NCI-H345 treated with DMSO at 0.1 percent for 48 hours (cell line): Measurements from ENCODE around the gene USP35.
"Not testable (repeated sequence)": the region's sequence is repeated elsewhere in the genome, so short reads cannot be mapped to it uniquely, and the experiment has no call there.

ENCODE experiments used
- DNase-seq: peaks from one replicate; lab custom pipeline; 2025; ENCODE audit not compliant: unreplicated experiment; lab: John Stamatoyannopoulos, UW

USP35 gene

DNA sequence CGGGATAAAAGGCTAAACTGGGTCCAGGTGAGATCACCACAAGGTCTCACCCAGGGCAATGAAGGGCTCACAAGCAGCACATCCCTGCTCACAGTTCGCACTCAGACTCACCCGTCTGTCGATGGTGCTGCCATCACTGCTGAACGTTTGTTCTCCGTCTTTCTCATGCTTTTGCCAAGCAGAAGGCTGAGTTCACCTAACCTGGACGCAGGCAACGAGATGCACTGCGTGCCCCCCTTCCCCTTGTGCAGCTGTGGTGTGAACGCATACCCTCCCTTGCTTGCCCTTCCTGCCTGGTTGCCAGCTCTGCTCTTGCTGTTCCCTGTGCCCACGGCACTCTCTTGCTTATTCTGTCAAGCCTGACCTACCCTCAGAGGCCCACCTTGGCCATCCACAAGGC, 18.3 kb upstream of the USP35 start:
- no peak for DNase-seq

DNA sequence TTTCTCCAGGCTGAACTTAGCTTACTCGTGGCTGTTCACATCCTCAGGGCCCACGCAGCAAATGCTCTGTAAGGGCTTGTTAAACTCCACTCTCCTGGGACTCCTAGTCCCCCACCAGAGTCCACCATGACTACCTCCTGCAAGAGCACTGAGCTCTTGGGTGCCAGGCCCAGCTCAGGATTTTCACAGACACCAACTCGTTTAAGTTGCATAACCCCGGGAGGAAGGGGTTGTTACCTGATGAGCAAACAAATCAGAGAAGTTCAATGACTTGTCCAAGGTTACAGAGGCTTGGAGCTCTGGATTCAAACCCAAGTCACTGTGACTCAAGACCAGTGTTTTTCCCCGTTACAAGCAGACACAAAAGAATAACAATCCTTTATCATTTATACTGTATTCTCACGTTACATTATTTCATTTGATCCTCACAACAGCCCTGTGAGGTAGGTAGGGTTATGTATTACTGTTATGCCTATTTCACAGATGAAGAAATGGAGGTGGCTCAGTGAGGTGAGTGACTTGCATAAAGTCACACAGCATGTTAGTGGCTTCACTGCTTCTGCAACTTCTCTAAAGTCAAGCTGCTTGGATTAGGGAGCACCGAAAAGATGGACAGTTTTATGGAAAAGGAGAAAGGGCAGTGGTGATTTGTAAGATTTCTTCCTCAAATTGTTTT, 17.7 kb upstream of the USP35 start:
- DNase-seq, result no peak

DNA sequence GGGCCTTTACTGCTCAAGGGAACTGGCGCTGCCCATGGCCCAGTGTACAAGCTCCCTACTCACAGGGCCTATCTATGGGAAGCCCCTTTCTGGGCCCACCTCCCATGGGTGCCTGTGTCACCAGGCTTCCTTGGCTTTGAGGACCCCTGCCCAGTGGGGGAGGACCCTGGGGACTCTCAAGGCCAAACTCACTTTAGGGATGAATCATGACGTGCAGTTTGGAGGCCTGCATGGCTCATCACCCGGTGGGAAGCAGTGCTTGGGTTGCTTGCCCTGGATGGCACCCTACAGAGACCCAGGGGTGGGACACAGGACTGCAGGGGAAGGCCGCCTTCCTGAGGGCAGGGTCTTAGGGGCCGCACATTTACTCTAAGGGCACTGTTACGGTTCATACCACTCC, 16.8 kb upstream of the USP35 start:
- DNase-seq, result no peak

DNA sequence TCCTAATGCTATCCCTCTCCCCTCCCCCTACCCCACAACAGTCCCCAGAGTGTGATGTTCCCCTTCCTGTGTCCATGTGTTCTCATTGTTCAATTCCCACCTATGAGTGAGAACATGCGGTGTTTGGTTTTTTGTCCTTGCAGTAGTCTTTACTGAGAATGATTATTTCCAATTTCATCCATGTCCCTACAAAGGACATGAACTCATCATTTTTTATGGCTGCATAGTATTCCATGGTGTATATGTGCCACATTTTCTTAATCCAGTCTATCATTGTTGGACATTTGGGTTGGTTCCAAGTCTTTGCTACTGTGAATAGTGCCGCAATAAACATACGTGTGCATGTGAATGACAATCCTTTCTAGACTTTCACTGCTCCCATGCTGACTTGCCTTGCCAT, 12.9 kb upstream of the USP35 start:
- DNase-seq, result not testable (repeated sequence)

DNA sequence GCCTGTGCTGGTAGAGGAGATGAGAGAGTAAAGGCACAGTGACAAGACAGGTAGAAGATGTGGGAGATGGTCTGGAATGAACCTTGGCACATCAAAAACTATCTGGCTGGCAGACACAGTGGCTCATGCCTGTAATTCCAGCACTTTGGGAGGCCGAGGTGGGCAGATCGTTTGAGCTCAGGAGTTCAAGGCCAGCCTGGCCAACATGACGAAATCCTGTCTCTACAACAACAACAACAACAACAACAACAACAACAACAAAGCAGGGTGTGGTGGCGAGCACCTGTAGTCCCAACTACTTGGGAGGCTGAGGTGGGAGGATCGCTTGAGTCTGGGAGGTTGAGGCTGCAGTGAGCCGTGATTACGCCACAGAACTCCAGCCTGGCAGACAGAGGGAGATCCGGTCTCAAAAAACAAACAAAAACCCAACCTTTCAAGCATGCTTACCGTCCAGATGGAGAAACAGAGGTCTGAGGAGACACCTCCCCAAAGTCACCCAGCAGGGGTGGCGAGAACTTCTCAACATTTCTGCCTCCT, 12.0 kb upstream of the USP35 start:
- DNase-seq, result no peak

DNA sequence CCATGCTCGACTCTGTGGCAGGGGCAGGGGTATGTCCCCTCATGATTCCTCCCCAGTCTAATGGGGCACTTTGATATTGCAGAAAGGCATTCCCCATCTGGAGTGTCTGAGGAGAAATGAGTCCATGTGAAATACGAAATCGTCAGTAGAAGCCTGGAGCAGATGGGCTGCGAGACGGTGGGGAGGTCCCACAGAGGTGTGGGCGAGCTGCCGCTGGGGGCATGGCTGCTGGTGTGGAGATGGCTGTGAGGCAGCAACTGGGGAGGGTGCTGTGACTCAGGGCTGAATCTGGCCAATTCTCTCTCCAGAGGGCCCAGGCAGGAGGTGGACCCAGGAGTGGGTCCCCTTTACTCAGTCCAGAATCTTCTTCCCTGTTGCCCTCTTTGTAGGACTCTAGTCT, 11.5 kb upstream of the USP35 start:
- no peak for DNase-seq

DNA sequence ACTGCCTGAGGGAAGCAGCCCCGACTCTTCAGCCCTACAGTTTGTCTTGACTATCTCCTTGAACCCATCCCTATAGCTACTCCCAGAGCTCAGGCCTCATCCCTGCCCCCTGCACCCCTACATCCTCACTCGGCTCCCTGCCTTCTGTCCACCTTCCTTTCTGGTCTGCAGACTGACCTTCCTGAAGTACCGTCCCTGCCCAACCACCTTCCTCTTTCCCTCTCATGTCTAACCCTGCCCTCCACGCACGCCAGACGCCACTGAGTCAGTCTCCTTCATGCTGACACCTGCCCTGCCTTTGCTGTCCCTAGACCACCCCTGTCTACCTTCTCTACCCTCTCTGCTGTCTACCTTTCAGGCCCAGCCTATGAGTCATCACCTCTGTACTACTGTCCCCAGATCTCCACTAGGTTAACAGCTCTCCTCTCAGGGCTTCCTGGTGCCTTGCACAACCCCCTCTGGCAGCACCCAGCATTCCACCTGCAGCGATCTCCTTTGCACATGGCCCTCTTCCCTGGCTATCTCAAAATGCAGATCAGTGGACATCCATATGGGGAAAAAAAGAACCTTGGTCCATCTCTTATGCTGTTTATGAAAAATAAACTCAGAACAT, 9.2 kb upstream of the USP35 start:
- no peak for DNase-seq

DNA sequence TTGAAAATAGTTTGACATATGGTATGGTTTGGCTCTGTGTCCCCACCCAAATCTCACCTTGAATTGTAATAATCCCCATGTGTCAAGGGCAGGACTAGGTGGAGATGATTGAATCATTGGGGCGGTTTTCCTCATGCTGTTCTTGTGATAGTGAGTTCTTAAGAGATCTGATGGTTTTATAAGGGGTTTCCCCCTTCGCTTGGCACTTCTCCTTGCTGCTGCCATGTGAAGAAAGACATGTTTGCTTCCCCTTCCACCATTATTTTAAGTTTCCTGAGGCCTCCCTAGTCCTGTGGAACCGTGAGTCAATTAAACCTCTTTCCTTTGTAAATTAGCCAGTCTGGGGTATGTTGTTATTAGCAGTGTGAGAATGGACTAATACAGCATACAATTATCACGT, 8.0 kb upstream of the USP35 start:
- DNase-seq, result no peak

DNA sequence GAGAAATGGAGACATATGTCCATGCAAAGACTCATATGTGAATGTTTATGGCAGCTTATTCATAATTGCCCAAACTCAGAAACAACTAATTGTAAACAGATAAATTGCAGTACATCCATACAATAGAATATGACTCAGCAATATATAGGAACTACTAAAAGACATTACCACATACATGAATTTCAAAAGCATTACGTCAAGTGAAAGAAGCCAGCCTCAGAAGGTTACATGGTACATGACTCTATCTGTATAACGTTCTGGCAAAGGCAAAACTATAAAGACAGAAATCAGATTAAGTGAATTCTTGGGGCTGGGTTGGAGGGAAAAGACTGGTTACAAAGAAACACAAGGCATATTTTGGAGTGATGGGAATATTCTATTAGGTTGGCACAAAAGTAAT, 7.5 kb upstream of the USP35 start:
- DNase-seq, result no peak

DNA sequence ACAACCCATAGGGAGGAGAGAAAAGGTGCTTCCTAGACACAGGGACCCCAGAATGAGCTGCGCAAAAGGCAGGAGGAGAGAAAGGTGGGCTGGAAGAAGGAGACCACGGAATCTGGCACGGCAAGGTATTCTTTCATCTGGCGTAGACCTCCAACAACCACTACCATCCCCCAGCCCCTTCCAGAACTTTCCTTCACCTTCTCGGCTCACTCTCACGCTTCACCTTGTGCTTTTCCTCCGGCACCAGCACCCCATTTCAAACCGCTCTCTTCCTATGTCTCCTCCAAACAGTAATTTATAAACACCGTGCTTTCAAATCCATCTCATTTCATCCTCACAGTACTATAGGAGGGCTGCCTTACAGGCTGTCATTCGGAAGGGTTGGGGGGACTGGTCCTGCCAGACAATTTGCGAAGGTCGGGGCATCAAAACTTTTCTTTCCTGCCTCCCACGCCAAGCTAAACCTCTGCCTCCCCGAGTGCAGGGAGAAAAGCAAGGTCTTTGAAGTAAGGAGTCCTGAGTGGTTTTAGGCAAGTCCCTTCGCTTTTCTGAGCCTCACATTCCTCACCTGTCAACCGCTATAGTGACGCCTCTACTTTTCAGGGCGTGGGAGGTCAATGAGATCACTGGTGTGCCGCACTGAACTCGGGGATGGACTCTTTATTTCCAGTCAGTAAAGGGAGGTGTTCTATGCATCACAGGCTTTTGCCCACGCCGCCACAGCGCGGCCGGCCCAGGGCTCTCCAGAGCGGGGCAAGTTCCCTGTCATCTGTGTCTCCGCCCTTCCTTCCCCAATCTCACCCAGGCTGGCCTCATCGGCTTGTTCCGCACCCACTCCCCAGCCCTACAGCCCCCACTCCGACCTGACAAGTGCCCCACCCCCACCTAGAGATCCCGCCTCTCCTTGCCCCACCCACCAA, 1.1 kb upstream of the USP35 start:
- peak; percentile 44 for DNase-seq

DNA sequence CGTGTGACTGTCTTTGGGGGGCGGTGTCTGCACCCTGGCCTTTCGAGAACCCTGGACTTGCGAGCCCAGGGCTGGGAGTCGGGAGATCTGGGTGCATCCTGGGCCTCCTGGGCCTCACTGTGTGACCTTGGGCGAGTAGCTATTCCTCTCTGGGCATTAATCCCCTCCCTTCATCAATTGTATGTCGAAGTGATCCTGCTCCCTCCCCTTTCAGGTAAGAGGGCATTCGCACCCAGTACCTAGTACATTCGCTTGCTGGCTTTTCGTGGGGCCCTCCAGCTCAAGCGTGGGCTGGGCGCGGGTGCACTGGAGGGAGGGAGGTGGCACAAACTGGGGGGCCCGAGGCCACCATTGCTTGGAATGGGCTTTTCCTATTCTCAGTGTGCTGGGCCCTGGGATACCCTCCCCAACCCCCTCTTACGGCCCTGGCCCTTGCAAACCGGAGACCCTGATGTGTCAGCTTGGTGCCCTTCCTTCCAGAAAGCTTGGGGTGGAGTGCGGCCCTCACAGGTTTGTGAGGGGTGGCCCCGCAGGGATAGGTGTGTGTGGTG, 530 bp downstream of the USP35 start:
- no peak for DNase-seq

DNA sequence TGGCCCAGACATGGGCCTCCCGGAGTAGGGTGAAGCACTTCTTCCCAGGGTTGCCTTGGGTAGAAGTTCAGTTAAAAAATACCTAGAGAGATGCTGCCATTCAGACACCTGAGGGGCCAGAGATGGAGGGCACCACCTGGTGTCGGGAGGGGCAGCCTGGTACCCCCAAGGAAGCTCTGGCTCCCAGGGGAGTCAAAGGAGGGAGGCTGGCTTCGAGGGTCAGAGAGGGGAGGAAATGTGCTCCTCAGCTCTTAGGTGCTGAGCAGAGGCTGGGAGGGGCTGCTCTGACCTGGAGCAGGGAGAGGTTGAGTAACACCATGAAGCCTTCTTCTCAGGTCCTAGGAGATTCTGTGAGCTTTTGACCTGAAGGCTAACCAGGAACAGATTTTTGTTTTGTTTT, 1.1 kb downstream of the USP35 start:
- no peak for DNase-seq

DNA sequence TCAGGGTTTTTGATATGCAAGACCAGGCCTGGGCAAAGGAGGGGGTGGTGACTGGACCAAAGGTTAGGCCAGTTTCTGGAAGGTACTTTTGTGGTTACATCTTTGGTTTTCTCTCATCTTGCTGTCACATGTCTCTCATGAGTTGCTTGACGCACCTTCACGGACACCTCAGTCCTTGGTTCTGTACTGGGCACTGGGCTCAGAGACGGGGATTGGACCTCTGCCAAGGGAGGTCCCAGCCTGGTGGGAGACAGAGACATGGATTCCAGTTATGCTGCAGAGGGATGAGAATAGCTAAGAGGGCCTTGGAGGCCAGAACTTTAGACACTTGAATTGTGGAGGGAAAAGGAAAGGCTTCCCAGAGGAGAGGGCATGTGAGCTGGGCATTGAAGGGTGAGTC, 1.7 kb downstream of the USP35 start:
- DNase-seq, result no peak

DNA sequence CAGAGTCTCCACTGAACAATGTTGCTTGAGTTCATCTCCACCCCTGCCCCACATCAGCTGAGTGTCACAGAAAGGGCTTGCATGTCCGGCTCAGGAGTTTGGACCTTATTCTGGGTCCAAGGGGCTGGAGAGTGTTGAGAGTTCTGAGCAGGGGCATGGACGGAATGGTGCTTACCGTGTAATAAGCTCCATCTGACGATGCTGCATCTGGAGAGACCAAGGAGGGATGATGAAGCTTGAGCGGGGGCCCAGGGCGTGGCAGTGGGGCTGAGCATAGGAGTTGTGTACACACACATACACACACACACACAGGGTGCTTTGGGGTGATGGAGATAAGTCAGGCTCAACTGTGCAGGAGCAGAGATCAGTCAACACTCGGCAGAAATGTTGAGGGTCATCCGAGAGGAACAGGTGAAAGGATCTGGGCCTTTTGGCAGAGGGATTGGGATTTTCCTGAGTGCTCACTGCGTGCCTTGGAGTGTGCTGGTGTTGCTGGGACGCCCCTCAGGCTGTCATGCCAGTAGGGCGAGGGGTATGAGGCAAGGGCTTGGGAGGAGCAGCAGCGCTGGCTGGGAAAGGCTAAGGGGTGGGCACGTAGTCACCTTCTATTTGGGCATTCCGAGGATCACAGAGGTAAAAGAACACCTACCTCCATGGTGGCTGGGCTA, 2.3 kb downstream of the USP35 start:
- DNase-seq, result no peak

DNA sequence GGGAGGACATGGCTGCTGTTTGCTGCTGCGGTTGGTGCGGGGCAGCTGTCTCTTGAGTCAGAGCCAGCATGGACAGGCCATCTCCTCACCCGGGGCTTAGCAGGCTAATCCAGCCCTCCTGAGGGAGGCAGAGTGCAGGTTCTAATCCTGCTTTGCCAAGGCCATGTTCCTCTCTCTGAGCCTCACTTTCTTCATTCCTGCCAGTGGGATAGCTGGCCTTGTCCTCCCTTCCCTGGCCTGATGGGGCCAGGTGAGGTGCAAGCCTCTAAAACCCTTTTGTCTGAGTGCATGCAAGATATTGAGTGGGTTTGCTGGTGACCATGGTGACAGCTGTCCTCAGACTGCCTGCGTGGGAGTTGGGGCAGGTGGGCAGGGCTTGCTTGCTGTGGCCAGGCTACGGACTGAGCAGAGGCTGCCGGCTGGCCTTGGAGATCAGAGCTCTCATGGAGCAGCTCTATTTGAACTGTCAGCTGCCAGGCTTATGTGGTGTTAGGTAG, 3.6 kb downstream of the USP35 start:
- no peak for DNase-seq

DNA sequence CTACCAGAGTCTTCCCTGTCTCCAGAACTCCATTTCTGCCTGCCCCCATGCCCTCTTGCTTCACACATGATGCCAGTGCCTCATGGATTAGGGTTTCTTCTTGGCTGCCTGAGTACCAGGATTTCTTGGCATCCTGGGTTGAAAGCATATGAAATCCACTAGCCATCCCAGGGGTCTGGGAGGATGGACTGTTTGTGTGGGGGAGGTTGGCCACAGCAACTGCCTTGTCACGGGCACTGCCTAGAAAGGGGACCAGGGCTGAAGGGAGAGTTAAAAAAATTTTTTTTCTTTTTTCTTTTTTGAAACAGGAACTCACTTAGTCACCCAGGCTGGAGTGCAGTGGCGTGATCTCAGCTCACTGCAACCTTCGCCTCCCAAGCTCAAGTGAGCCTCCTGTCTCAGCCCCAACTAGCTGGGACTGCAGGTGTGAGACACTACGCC, 4.2 kb downstream of the USP35 start:
- no peak for DNase-seq

DNA sequence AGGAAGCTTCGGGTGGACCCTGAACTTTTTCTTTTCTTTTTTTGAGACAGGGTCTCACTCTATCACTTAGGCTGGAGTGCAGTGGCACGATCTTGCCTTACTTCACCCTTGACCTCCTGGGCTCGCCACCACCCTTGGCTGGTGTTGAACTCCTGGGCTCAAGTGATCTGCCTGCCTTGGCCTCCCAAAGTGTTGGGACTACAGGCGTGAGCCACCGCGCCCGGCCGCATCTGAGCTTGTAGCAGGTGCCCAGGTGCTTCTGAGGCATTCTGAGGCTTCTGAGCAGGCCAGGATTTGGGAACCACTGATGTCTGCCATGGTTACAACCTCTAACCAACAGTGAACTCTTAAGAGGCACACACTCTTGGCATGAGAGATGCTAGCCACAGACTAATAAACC, 5.1 kb downstream of the USP35 start:
- DNase-seq, result no peak

DNA sequence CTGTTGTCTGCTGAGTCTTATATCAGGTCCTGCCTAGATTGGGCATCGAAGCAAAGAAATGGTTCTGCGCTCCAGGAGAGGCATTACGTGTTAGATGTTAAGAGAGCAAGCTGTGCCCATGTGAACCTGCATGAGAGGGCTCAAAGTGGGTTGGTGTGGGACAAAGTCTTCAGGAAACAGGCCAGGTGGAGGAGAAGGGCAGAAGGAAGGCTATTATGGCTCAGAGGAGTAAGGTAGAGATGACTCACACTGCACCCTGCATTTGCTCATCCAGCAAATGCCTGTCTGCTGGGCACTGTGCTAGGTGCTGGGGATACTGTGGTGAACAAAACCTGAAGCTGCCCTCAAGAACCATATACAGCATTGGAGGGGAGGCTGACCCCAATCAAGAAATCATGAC, 5.8 kb downstream of the USP35 start:
- no peak for DNase-seq

DNA sequence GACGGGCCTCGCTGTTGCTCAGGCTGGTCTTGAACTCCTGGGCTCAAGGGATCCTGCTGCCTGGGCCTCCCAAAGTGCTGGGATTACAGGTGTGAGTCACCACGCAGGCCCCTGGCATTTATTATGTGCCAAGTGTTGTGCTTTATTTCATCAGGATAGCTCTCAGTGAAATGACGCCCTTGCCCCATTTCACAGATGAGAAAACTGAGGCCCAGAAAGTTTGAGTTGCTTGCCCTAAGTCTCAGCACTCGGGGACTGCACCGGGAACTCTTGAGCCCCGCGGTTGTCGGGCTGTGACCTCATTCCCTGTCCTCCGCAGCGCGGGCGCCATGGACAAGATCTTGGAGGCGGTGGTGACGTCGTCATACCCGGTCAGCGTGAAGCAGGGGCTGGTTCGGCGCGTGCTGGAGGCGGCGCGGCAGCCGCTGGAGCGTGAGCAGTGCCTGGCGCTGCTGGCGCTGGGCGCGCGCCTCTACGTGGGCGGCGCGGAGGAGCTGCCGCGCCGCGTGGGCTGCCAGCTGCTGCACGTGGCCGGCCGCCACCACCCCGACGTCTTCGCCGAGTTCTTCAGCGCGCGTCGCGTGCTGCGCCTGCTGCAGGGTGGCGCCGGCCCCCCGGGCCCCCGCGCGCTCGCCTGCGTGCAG, 7.3 kb downstream of the USP35 start:
- DNase-seq, result no peak

DNA sequence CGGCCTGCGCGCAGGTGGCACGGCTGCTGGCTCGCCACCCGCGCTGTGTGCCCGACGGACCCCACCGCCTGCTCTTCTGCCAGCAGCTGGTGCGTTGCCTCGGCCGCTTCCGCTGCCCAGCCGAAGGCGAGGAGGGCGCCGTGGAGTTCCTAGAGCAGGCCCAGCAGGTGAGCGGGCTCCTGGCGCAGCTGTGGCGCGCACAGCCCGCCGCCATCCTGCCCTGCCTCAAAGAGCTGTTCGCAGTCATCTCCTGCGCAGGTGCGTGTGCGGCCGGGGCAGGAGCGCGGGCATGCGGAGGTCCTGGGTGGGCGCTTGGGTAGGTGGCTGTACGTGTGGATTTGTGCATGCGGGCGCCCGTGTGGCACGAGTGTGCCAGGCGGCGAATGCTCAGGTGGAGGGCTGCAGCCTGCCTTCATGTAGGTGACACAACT, 8.0 kb downstream of the USP35 start:
- no peak for DNase-seq
